ENCODE results near the gene NTN3.
"Not testable (repeated sequence)": the region's sequence is repeated elsewhere in the genome, so short reads cannot be mapped to it uniquely, and the experiment has no call there.

Gene NTN3

GRCh38 chr16:2466667-2467527, 4.2 kb upstream of the NTN3 start:
- no peak for DNase-seq

GRCh38 chr16:2467528-2468232, 3.4 kb upstream of the NTN3 start:
- peak; percentile 82 for DNase-seq

DNA sequence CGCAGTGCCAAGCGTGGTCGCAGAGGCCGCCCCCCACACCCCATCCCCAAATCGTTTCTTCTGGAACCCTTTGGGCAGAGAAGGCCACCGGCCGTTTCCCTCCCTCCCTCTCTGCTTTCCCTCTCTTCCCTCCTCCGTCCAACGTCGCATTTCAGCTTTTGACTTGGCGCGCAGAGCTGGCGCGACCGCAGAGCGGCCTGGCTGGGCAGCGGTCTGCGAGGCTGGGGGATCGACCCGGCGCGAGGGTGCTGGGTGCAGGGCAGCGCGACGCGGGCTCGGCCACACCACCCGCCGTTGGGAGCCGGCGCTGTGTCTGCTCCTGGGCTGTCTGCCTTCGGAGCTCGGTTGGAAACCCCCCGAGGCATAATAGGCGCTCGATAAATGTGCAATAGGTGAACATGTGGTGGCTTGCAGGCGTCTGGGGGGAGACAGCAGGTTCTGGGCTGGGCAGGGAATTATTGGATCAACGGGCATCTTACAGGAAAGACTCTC, 2.8 kb upstream of the NTN3 start:
- peak; percentile 83 for DNase-seq

- peak; percentile 98 for DNase-seq
These were observed 2.2 kb upstream of the NTN3 start for GRCh38 chr16:2468725-2469398.

DNA sequence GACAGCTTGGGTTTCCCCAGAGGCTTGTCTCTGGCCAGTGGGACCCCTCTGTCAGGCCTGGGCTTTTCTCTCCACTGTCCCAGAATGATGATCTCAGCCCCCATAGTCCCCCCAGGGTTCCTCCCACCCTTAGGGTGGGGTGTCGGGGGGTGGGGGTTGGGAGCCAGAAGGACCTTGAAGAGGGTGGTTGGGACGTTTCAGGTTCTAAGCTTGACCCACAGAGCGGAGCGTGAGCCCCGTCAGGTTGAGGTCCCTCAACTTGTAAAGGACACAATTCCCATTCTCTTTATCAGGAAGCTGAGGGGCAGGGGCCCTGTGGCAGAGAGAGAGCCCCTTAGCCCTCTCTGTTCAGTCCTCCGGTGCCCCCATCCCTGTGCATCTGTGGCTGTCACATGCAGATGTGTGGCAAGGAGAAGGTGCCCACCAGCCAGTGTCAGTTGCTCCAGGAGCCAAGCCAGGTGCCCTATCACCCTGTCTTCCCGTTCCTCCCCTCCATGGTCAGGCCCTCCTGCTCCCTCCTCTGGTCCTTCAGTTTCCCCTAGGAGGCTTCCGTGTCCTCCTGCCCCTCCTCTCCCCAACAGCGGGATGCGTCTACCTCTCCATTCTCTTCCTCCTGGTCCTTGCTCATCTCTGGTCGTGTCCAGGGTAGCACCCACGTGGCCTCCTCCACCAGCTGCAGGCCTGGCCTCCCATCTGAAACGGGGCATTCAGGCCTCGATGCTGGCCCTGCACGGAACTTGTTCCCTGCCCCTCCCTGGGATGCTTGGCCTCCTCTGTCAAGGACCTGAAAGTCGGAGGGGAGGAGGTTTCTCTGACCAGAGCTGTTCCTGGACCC, 1.5 kb upstream of the NTN3 start:
- DNase-seq, result peak; percentile 40

DNA sequence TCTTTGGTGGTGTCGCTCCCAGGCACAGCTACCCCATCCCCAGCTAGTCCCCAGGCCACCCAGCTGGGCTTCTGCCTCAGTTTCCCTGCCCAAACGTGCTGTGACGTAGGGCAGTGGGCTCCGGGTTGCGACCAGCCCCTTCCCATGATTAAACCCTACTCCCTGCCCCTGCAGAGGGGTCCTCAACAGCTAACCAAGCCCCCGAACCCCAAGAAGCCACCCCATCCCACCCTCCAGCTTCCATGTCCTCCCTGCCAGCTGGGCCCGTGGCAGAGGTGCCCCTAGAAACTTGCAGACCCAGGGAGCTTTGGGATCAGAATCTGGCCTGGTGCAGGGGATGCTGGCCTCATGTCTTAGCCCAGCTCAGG, 879 bp upstream of the NTN3 start:
- no peak for DNase-seq

DNA sequence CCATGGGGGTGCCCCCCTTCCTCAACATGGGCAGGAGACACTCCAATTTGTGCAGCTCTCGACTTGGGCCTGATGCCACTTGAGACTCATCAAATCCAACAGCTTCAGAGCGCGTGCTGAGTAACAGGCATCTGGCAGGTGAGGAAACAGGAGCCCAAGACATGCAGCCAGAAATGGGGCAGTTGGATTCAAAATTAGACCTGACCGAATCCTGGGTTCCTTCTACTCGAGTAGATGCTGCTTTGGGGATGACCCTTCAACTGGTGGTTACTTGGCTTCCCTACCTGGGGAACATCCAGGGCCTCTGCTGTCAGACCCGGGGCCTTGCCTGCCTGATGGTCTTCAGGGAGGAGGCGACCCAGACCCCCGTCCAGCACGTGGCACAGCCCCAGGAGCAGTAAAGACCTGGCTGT, 488 bp upstream of the NTN3 start:
- DNase-seq, result peak; percentile 12

DNA sequence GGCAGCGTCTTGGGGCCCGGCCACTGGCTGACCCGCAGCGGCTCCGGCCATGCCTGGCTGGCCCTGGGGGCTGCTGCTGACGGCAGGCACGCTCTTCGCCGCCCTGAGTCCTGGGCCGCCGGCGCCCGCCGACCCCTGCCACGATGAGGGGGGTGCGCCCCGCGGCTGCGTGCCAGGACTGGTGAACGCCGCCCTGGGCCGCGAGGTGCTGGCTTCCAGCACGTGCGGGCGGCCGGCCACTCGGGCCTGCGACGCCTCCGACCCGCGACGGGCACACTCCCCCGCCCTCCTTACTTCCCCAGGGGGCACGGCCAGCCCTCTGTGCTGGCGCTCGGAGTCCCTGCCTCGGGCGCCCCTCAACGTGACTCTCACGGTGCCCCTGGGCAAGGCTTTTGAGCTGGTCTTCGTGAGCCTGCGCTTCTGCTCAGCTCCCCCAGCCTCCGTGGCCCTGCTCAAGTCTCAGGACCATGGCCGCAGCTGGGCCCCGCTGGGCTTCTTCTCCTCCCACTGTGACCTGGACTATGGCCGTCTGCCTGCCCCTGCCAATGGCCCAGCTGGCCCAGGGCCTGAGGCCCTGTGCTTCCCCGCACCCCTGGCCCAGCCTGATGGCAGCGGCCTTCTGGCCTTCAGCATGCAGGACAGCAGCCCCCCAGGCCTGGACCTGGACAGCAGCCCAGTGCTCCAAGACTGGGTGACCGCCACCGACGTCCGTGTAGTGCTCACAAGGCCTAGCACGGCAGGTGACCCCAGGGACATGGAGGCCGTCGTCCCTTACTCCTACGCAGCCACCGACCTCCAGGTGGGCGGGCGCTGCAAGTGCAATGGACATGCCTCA, 773 bp downstream of the NTN3 start:
- no peak for DNase-seq

DNA sequence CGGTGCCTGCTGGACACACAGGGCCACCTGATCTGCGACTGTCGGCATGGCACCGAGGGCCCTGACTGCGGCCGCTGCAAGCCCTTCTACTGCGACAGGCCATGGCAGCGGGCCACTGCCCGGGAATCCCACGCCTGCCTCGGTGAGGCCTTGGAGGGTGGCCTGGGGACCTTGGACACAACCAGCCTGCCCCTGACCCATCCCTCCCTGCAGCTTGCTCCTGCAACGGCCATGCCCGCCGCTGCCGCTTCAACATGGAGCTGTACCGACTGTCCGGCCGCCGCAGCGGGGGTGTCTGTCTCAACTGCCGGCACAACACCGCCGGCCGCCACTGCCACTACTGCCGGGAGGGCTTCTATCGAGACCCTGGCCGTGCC, 1.4 kb downstream of the NTN3 start:
- DNase-seq, result no peak

- DNase-seq, result no peak
These were observed 1.9 kb downstream of the NTN3 start for GRCh38 chr16:2472885-2473445.

GRCh38 chr16:2473446-2473926, 2.4 kb downstream of the NTN3 start:
- no peak for DNase-seq

DNA sequence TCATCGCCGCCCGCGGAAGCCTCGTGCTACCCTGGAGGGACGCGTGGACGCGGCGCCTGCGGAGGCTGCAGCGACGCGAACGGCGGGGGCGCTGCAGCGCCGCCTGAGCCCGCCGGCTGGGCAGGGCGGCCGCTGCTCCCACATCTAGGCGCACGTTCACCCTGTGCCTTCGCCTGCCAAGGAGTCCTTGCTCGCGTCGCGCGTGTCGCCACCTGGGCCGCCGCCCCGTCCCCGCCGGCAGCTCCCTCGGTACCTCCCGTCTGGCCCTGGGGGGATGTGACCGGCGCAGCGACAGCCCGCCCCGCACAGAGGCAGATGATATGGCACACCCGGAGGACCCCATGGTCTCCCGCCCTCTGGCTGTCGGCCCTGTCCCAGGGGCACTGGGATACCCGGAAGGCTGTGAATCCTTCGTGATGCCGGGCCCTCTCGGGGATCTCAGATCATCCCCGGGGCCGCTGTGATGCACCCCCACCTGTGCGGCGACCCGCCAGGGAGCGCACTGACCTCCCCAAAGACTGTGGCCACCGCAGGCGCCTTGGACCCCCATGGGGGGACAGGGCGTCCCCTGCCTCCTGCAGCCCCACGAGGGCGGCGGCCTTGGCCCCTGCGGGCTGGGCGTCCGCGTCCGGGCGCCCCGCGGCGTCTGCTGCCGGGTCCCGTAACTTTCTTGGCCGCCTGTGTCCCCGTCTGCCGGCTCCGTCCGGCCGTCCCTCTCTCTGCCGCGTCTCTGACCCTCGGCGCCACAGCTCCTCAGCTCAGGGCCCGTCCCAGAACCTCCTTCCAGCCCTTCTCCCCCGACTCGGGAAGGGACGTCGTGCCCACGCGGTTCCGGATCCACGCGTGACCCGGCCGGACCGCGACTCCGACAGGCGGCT, 3.1 kb downstream of the NTN3 start:
- DNase-seq, result peak; percentile 27

DNA sequence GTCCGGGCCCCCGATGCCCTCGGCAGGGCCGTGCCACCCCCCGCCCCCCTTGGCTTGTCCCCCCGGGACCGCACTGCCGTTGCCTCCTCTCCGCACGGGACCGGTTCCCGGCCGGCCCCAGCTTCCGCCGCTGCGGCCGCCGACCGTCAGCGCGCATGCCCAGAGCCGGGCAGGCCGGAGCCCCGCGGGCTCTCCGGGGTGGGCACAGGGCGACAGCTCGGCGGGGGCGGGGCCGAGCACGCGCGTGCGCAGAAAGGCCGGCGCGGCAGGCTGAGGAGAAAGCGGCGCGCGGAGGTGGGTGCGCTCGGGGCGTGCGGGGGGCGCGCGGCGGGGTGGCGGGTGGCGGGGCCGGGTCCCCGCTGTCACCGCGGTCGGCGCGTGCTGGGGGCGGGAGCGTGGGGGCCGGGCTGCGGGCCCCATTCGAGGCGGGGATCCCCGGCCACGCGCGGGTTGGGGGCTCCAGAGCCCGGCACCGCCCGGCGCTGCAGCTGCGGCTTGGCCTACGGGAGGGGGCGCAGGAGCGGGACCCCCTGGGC, 3.8 kb downstream of the NTN3 start, which contains the start of gene TBC1D24:
Gene TBC1D24 (plus strand): TSS at position 251 of the 536 bp plus-strand sequence. CDS start 21,022 bp downstream, outside the sequence.
- peak; percentile 47 for DNase-seq

GRCh38 chr16:2475413-2476344, 4.6 kb downstream of the NTN3 start:
- DNase-seq, result no peak

DNA sequence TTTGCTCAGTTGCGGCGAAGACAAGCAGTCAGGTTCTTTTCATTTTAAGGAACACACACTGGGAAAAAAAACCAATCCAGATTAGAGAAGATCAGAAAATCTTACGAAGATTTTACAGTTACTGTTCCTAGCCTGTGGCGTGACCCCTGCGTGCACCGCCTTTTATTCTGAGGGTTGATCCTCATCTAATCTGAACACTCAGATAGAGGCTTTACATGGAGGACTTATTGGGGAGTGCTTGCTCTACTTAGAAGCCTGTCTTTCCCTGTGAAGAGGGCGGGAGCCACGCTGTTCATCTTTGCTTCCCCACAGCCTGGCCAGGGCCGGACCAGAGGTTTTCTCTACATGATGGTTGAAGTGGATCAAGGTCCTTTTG, 5.2 kb downstream of the NTN3 start:
- no peak for DNase-seq

- DNase-seq, result no peak
These were observed 5.6 kb downstream of the NTN3 start for GRCh38 chr16:2476741-2477140.

- no peak for DNase-seq
These were observed 6.2 kb downstream of the NTN3 start for GRCh38 chr16:2477327-2477726.

DNA sequence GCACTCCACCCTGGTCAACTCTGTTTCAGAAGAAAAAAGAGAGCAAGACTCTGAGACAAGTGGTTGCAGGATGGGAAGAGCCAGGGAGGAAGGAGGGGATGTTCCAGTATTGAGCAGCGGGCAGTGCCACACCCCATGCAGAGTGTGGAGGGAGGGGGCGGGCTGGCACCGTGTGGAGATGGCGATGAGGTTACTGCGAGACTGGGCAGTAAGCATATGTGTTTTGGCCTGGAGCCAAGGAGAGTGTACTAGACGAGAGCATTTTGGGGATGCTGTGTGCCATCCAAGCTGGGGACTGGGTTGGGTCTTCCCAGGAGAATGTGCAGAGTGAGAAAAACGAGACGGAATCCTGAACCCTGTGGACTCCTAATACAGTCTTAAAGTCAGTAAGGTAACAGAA, 7.2 kb downstream of the NTN3 start:
- DNase-seq, result no peak

- DNase-seq, result not testable (repeated sequence)
These were observed 8.9 kb downstream of the NTN3 start for GRCh38 chr16:2479996-2480395.
